HCT116 (cell line): Measurements from ENCODE around the gene MYOZ2. TPM values are rescaled to one million over a fixed set of nuclear protein-coding genes. Genes with fewer than 3 reads are reported as not detected.

ENCODE experiments used
- ATAC-seq: fragments of 200-7000 bp; cut with Tn5 transposase; 2 replicates; pipeline ENCODE4 v1.9.1; 2020; ENCODE audit warnings: mild to moderate bottlenecking, moderate library complexity
- BruUV-seq: library from RNA; stranded (reverse); fragments of 400-500 nt; replicated peaks from 2 replicates; lab custom pipeline; 2021; lab: Mats Ljungman, UMichigan
- CTCF ChIA-PET: fragments of 300-600 bp; sonication (Branson Sonifier 250); formaldehyde crosslinking; loops from one replicate; lab custom pipeline; 2021; ENCODE audit warnings: antibody characterized with exemption; lab: Charles Lee
- POLR2A ChIA-PET: fragments of 300-600, 350-600 bp; sonication (Branson Sonifier 250); formaldehyde crosslinking; loops from one replicate; lab custom pipeline; 2021; ENCODE audit warnings: antibody characterized with exemption; lab: Charles Lee
- RAD21 ChIA-PET, 2 experiments: fragments of 300-600 bp; sonication (Branson Sonifier 250); formaldehyde crosslinking; loops; one replicate each; lab custom pipeline; 2023; ENCODE audit warnings: low total read pairs in 2 of 2; ENCODE audit not compliant: uncharacterized antibody in 2 of 2, unreplicated experiment in 2 of 2, low non-redundant PET in 1 of 2; lab: Charles Lee
- DNase-seq: peaks from one replicate; pipeline ENCODE4 v3.0.0-alpha.2; 2010; ENCODE audit warnings: low read depth, low spot score
- H2AFZ ChIP-seq: fragments of 200-600 bp; shearing (Covaris generic), sonication (generic); 2 replicates; pipeline ENCODE4 v1.6.1; 2017; ENCODE audit warnings: low read depth, mixed run types, mixed read lengths, antibody characterized with exemption, low read length; ENCODE audit not compliant: poor library complexity, severe bottlenecking
- H3K27ac ChIP-seq: 2 replicates; pipeline ENCODE4 v1.5.1; 2012; ENCODE audit warnings: low read depth, low read length
- H3K27me3 ChIP-seq: fragments of 200-600 bp; sonication (generic); 2 replicates; pipeline ENCODE4 v1.6.1; 2016; ENCODE audit warnings: mixed run types, low read length, mixed read lengths; ENCODE audit not compliant: insufficient read depth
- H3K36me3 ChIP-seq, 2 experiments: fragments of 200-500 bp in 1 of 2; fragments of 200-600 bp in 1 of 2; sonication (Bioruptor generic) in 1 of 2; sonication (generic) in 1 of 2; 2 replicates each; pipeline versions ENCODE4 v1.5.1 to v1.6.1; 2014 to 2016; ENCODE audit warnings: low read length in 2 of 2, inconsistent platforms in 1 of 2, mixed read lengths in 1 of 2, mixed run types in 1 of 2; ENCODE audit not compliant: insufficient read depth in 2 of 2, control insufficient read depth in 1 of 2
- H3K4me1 ChIP-seq, 2 experiments: fragments of 200-600 bp in 1 of 2; sonication (generic) in 1 of 2; 2 replicates each; pipeline versions ENCODE4 v1.5.1 to v1.6.1; 2012 to 2017; ENCODE audit warnings: low read length in 2 of 2, inconsistent platforms in 1 of 2, mild to moderate bottlenecking in 1 of 2, mixed read lengths in 1 of 2, mixed run types in 1 of 2, moderate library complexity in 1 of 2; ENCODE audit not compliant: insufficient read depth in 2 of 2, control insufficient read depth in 1 of 2
- H3K4me2 ChIP-seq: fragments of 200-600 bp; sonication (generic); 2 replicates; pipeline ENCODE4 v1.6.1; 2017; ENCODE audit warnings: mixed run types, low read length, mixed read lengths
- H3K4me3 ChIP-seq, 2 experiments: fragments of 200-600 bp in 1 of 2; sonication (generic) in 1 of 2; replicated peaks in 1 of 2; 2 replicates each; pipeline ENCODE4 v1.5.1; 2011 to 2016; ENCODE audit warnings: low read length in 2 of 2, control low read depth in 1 of 2, low read depth in 1 of 2, mild to moderate bottlenecking in 1 of 2, mixed read lengths in 1 of 2, mixed run types in 1 of 2
- H3K79me2 ChIP-seq: fragments of 200-600 bp; sonication (generic); 2 replicates; pipeline ENCODE4 v1.6.1; 2017; ENCODE audit warnings: mild to moderate bottlenecking, mixed run types, low read length, moderate library complexity, mixed read lengths; ENCODE audit not compliant: insufficient read depth
- H3K9ac ChIP-seq: fragments of 200-600 bp; sonication (generic); 2 replicates; pipeline ENCODE4 v1.6.1; 2016; ENCODE audit warnings: low read length, mixed read lengths
- H3K9me2 ChIP-seq: fragments of 200-600 bp; sonication (generic), shearing (Covaris generic); 2 replicates; pipeline ENCODE4 v1.6.1; 2017; ENCODE audit warnings: mixed run types, mild to moderate bottlenecking, moderate library complexity; ENCODE audit not compliant: insufficient read depth
- H3K9me3 ChIP-seq, 2 experiments: fragments of 200-500 bp in 1 of 2; fragments of 200-600 bp in 1 of 2; sonication (Bioruptor generic) in 1 of 2; sonication (generic) in 1 of 2; 2 replicates each; pipeline ENCODE4 v1.6.1; 2014 to 2017; ENCODE audit warnings: low read length in 2 of 2, mixed read lengths in 2 of 2, inconsistent platforms in 1 of 2, low read depth in 1 of 2, mild to moderate bottlenecking in 1 of 2, mixed run types in 1 of 2, moderate library complexity in 1 of 2; ENCODE audit not compliant: control insufficient read depth in 1 of 2, insufficient read depth in 1 of 2
- H4K20me1 ChIP-seq: fragments of 200-600 bp; sonication (generic), shearing (Covaris generic); 2 replicates; pipeline ENCODE4 v1.6.1; 2017; ENCODE audit warnings: mixed run types, mild to moderate bottlenecking, moderate library complexity; ENCODE audit not compliant: insufficient read depth
- CBX3 ChIP-seq: IDR thresholded peaks from 2 replicates; pipeline ENCODE4 v1.6.1; 2012; ENCODE audit warnings: low read depth
- EGR1 ChIP-seq: IDR thresholded peaks from 2 replicates; pipeline ENCODE4 v1.6.1; 2012; ENCODE audit warnings: low read depth
- ELF1 ChIP-seq: IDR thresholded peaks from 2 replicates; pipeline ENCODE4 v1.6.1; 2012; ENCODE audit warnings: low read depth, borderline replicate concordance
- EZH2 ChIP-seq: fragments of 200-600 bp; sonication (generic); IDR thresholded peaks from 2 replicates; pipeline ENCODE4 v1.6.1; 2017; ENCODE audit warnings: antibody characterized with exemption, mixed run types
- EZH2phosphoT487 ChIP-seq: fragments of 200-600 bp; IDR thresholded peaks from 2 replicates; pipeline ENCODE4 v1.6.1; 2018; ENCODE audit warnings: antibody characterized with exemption, borderline replicate concordance
- FOSL1 ChIP-seq: IDR thresholded peaks from 2 replicates; pipeline ENCODE4 v1.6.1; 2012; ENCODE audit warnings: low read depth
- JUND ChIP-seq: IDR thresholded peaks from 2 replicates; pipeline ENCODE4 v1.6.1; 2012
- POLR2AphosphoS5 ChIP-seq: IDR thresholded peaks from 2 replicates; pipeline ENCODE4 v1.6.1; 2011; ENCODE audit warnings: mild to moderate bottlenecking, low read depth, low read length, moderate library complexity
- RAD21 ChIP-seq: IDR thresholded peaks from 2 replicates; pipeline ENCODE4 v1.6.1; 2012; ENCODE audit warnings: low read depth, mild to moderate bottlenecking
- SIN3A ChIP-seq: IDR thresholded peaks from 2 replicates; pipeline ENCODE4 v1.6.1; 2012; ENCODE audit warnings: low read depth
- SRF ChIP-seq: IDR thresholded peaks from 2 replicates; pipeline ENCODE4 v1.6.1; 2012; ENCODE audit warnings: low read depth
- TCF7L2 ChIP-seq: IDR thresholded peaks from 2 replicates; pipeline ENCODE4 v1.7.0; 2011; ENCODE audit warnings: borderline replicate concordance, inconsistent platforms; ENCODE audit not compliant: insufficient read depth, insufficient read length; ENCODE audit errors: extremely low read depth
- ZNF274 ChIP-seq: fragments of 200-500 bp; sonication (Bioruptor generic); IDR thresholded peaks from 2 replicates; pipeline ENCODE4 v1.6.1; 2014; ENCODE audit warnings: mild to moderate bottlenecking, low read depth, low read length, inconsistent platforms
- intact Hi-C: fragments of 100-400 bp; cut with micrococcal nuclease; formaldehyde crosslinking; loops from 2 replicates; pipeline ENCODE4 v1.10.0; 2022
- total RNA-seq: library from RNA; stranded (reverse); gene quantifications from one replicate; pipeline ENCODE4 v1.2.1, GENCODE V29; 2021; ENCODE audit not compliant: unreplicated experiment
- TF ChIP-seq, protein P1 (sequence below): IDR thresholded peaks from 2 replicates; pipeline ENCODE4 v1.6.1; 2012; ENCODE audit warnings: low read depth
- TF ChIP-seq, protein P2 (sequence below): IDR thresholded peaks from 2 replicates; pipeline ENCODE4 v1.6.1; 2012
- TF ChIP-seq, protein P3 (sequence below): IDR thresholded peaks from 2 replicates; pipeline ENCODE4 v1.6.1; 2012
- TF ChIP-seq, protein P4 (sequence below), 3 experiments: fragments of 200-600 bp in 1 of 3; sonication (generic) in 1 of 3; IDR thresholded peaks in 2 of 3; conservative IDR thresholded peaks in 1 of 3; 2 replicates each; pipeline ENCODE4 v1.5.1; 2012 to 2017; ENCODE audit warnings: low read depth in 2 of 3, low read length in 2 of 3, antibody characterized with exemption in 1 of 3, borderline replicate concordance in 1 of 3, control low read depth in 1 of 3, mild to moderate bottlenecking in 1 of 3, mixed read lengths in 1 of 3, mixed run types in 1 of 3, moderate library complexity in 1 of 3; ENCODE audit not compliant: insufficient read depth in 1 of 3

Gene MYOZ2
- total RNA-seq, 1 experiment from 2014 or later: not detected

DNA sequence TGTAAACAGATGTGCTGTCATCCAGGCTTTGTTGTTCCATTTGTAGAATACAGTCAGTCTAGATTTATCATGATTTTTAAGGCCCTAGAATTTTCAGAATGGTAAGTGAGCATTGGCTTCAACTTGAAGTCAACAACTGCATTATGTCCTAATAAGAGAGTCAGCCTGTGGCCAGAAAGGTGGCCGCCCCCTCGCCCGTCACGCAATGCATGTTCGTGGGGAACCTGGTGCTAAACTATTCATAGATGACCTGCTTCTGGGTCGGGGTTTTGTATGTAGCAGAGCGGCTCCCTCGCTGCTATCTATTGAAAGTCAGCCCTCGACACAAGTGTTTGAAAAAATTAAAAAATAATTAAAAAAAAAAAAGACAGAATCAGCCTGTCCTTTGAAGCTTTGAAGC, 101.6 kb downstream of the MYOZ2 start:
- ATAC-seq: no peak
- peaks cover 0 to 10% of the 10 kb centered on the region in 2 experiments; a peak in 2 of 4 replicates for H3K4me1 ChIP-seq
- intact Hi-C loops: no loop called here

More for the DNA sequence above, 101.6 kb downstream of the MYOZ2 start:
- H4K20me1 ChIP-seq: peaks cover 3% of the 10 kb centered on the region; the same call in 1 of the 2 replicates
- peaks cover 40% of the 10 kb centered on the region for H3K79me2 ChIP-seq
- H3K4me2 ChIP-seq: no peak overlapping the region
- ChIA-PET CTCF (no interaction called here), POLR2A (no interaction called here), RAD21 (no interaction called here)
- no peaks in the 10 kb centered on the region for H3K9me2 ChIP-seq
- H2AFZ ChIP-seq: no peak overlapping the region
- H3K36me3 ChIP-seq: no peaks in the 10 kb centered on the region
- TF ChIP-seq, protein P1, sequence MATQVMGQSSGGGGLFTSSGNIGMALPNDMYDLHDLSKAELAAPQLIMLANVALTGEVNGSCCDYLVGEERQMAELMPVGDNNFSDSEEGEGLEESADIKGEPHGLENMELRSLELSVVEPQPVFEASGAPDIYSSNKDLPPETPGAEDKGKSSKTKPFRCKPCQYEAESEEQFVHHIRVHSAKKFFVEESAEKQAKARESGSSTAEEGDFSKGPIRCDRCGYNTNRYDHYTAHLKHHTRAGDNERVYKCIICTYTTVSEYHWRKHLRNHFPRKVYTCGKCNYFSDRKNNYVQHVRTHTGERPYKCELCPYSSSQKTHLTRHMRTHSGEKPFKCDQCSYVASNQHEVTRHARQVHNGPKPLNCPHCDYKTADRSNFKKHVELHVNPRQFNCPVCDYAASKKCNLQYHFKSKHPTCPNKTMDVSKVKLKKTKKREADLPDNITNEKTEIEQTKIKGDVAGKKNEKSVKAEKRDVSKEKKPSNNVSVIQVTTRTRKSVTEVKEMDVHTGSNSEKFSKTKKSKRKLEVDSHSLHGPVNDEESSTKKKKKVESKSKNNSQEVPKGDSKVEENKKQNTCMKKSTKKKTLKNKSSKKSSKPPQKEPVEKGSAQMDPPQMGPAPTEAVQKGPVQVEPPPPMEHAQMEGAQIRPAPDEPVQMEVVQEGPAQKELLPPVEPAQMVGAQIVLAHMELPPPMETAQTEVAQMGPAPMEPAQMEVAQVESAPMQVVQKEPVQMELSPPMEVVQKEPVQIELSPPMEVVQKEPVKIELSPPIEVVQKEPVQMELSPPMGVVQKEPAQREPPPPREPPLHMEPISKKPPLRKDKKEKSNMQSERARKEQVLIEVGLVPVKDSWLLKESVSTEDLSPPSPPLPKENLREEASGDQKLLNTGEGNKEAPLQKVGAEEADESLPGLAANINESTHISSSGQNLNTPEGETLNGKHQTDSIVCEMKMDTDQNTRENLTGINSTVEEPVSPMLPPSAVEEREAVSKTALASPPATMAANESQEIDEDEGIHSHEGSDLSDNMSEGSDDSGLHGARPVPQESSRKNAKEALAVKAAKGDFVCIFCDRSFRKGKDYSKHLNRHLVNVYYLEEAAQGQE: no peak
- TF ChIP-seq TCF7L2: no peak
- TF ChIP-seq, protein P2, sequence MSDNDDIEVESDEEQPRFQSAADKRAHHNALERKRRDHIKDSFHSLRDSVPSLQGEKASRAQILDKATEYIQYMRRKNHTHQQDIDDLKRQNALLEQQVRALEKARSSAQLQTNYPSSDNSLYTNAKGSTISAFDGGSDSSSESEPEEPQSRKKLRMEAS: no peak
- no peak for TF ChIP-seq SRF
- TF ChIP-seq EZH2phosphoT487: no peak
- no peak for TF ChIP-seq ELF1
- TF ChIP-seq POLR2AphosphoS5: no peak
- no peak for TF ChIP-seq ZNF274
- TF ChIP-seq SIN3A: no peak
- TF ChIP-seq FOSL1: no peak
- TF ChIP-seq CBX3: no peak
- TF ChIP-seq, protein P3, sequence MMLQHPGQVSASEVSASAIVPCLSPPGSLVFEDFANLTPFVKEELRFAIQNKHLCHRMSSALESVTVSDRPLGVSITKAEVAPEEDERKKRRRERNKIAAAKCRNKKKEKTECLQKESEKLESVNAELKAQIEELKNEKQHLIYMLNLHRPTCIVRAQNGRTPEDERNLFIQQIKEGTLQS: no peak
- TF ChIP-seq JUND: no peak
- TF ChIP-seq, protein P4, sequence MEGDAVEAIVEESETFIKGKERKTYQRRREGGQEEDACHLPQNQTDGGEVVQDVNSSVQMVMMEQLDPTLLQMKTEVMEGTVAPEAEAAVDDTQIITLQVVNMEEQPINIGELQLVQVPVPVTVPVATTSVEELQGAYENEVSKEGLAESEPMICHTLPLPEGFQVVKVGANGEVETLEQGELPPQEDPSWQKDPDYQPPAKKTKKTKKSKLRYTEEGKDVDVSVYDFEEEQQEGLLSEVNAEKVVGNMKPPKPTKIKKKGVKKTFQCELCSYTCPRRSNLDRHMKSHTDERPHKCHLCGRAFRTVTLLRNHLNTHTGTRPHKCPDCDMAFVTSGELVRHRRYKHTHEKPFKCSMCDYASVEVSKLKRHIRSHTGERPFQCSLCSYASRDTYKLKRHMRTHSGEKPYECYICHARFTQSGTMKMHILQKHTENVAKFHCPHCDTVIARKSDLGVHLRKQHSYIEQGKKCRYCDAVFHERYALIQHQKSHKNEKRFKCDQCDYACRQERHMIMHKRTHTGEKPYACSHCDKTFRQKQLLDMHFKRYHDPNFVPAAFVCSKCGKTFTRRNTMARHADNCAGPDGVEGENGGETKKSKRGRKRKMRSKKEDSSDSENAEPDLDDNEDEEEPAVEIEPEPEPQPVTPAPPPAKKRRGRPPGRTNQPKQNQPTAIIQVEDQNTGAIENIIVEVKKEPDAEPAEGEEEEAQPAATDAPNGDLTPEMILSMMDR (IDR thresholded peaks at IDR 0.05 in 2 of 3, conservative IDR thresholded peaks at IDR 0.05 in 1 of 3; ENCODE audit: borderline replicate concordance in 1 of 3, insufficient read depth in 1 of 3, low read depth in 2 of 3, low read length in 2 of 3): no peak
- TF ChIP-seq RAD21: no peak
- no peak for TF ChIP-seq EZH2
- no peak for TF ChIP-seq EGR1
- no peak overlapping the region for H3K27ac ChIP-seq
- no peaks in the 10 kb centered on the region for H3K9me3 ChIP-seq
- H3K4me3 ChIP-seq: no peak overlapping the region
- no peaks in the 10 kb centered on the region for H3K27me3 ChIP-seq
- H3K9ac ChIP-seq: no peak overlapping the region
- no peak for DNase-seq
- no TSS peak for BruUV-seq
